ENCODE data around the gene CDK4. TPM values are rescaled to one million over a fixed set of nuclear protein-coding genes. Genes with fewer than 3 reads are reported as not detected.

CDK4 gene
- total RNA-seq, 4 donors from 2014 or later = 14.7 to 97.4 (median 28.8) TPM

DNA sequence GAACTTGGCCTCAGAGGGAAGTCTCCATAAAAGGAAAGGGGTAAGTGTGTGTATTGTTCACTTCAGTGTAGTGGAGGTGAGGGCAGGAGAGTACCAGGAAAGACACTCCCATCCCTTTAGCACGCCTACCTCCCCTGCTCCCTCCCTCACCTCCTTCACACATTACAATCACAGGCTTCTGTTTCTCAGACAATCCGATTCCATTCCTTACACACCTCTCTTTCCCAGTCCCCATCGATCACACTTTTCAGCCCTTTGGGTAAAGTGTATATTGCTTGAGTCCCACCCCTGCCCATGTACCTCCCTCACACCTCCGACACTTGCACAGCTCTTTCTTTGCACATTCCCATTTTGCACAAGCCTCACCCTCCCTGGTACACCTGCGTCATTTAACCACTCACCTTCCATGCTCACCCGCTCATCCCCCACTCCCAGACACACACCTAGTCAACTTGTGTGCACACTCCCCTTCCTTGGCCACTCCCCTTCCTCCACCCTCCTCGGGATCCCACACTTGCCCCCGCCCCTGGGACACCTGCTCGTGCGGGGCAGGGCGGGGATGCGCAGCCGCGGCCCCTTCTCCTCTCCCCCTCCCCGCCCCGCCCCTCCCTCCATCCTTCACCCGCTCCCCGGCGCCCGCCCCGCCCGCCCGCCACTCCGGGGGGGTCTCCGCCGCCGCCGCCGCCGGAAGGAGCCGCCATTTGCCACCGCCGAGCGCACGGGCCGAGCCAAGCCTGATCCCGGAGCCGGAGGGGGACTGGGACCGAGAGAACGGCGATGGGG lies 2.5 kb upstream of the CDK4 start, which contains the start of gene MARCHF9:
Gene MARCHF9 (plus strand): TSS at position 693 of the 783 bp plus-strand sequence. CDS start 426 bp downstream, outside the sequence.
- peaks cover 0 to 17% (median 0%) of the 10 kb centered on the region in 3 donors for H3K36me3 ChIP-seq
- peak; percentile 89 to 96 (median 93) for DNase-seq
- peak within 1 kb of the TSS; percentile 73 to 89 (median 80) for H3K4me3 ChIP-seq
- H3K27me3 ChIP-seq = no peaks in the 10 kb centered on the region
- TF ChIP-seq, protein P1, sequence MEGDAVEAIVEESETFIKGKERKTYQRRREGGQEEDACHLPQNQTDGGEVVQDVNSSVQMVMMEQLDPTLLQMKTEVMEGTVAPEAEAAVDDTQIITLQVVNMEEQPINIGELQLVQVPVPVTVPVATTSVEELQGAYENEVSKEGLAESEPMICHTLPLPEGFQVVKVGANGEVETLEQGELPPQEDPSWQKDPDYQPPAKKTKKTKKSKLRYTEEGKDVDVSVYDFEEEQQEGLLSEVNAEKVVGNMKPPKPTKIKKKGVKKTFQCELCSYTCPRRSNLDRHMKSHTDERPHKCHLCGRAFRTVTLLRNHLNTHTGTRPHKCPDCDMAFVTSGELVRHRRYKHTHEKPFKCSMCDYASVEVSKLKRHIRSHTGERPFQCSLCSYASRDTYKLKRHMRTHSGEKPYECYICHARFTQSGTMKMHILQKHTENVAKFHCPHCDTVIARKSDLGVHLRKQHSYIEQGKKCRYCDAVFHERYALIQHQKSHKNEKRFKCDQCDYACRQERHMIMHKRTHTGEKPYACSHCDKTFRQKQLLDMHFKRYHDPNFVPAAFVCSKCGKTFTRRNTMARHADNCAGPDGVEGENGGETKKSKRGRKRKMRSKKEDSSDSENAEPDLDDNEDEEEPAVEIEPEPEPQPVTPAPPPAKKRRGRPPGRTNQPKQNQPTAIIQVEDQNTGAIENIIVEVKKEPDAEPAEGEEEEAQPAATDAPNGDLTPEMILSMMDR (IDR thresholded peaks at IDR 0.05) = no peak
- TF ChIP-seq POLR2A (IDR thresholded peaks at IDR 0.05) = no peak
- H3K27ac ChIP-seq = peak within 1 kb of the TSS; percentile 65 to 90 (median 84)
- no peaks in the 10 kb centered on the region for H3K9me3 ChIP-seq
- H3K4me1 ChIP-seq = peaks cover 0 to 37% (median 4%) of the 10 kb centered on the region in 4 donors

DNA sequence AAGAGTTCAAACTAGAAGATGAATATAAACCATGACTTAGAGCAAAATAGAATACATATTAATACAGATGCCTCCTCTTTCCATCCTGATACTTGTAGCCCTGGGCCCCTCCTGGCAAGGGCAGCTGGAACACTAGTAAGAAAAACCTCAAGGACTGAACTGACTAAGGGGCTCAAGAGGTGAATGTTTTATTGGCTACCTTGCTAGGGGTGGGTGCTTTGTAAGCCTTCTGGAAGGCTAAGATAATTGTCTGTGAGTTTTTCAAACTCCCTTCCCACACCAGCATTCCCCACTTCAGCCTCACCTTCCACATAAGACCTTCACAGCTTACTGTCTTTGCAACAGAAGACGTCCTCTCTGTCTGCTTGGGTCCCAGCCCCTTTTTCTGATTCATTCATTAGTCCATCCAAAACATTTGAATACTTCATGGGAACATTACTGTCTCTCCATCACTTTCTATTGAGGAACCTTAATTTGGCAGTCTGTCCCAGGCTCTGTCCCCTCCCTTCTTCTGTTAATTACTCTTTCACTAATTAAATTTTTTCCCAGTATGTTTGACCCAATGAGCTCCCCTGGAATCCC lies 1.7 kb upstream of the CDK4 start:
- no peaks in the 10 kb centered on the region for H3K9me3 ChIP-seq
- peaks cover 0 to 21% (median 0%) of the 10 kb centered on the region in 3 donors for H3K36me3 ChIP-seq
- no peak for DNase-seq
- no peaks in the 10 kb centered on the region for H3K27me3 ChIP-seq
- TF ChIP-seq, protein P1 (IDR thresholded peaks at IDR 0.05) = no peak
- TF ChIP-seq POLR2A (IDR thresholded peaks at IDR 0.05) = no peak
- H3K4me3 ChIP-seq = no peak overlapping the region
- peaks cover 0 to 37% (median 4%) of the 10 kb centered on the region in 4 donors for H3K4me1 ChIP-seq
- peak overlapping the region in 3 of 4 donors; percentile 65 to 90 (median 88) for H3K27ac ChIP-seq

DNA sequence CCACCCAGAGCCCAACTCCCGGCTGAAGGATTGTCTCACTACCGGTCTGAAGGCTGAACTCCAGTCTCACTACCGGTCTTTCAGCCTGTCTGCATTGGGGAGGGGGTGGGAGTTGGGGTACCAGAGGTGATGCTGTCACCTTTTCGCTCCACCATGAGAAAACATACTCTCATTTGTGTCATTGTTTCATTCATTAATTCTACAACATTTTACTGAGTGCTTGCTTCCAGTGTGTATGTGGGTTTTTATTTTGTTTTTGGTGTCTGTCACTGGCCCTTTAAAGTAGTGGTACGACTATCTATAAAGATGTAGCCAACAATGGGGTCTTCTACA lies 524 bp upstream of the CDK4 start:
- DNase-seq = no peak
- no peak for TF ChIP-seq POLR2A (IDR thresholded peaks at IDR 0.05)
- Histone ChIP-seq H3K4me3 (peak overlapping the region in 3 of 4 donors; percentile 49 to 70 (median 67)), H3K27ac (peak overlapping the region; percentile 34 to 81 (median 57)), H3K4me1 (peaks cover 0 to 37% (median 4%) of the 10 kb centered on the region in 4 donors), H3K36me3 (peaks cover 0 to 21% (median 0%) of the 10 kb centered on the region in 3 donors), H3K27me3 (no peaks in the 10 kb centered on the region), H3K9me3 (no peaks in the 10 kb centered on the region)

DNA sequence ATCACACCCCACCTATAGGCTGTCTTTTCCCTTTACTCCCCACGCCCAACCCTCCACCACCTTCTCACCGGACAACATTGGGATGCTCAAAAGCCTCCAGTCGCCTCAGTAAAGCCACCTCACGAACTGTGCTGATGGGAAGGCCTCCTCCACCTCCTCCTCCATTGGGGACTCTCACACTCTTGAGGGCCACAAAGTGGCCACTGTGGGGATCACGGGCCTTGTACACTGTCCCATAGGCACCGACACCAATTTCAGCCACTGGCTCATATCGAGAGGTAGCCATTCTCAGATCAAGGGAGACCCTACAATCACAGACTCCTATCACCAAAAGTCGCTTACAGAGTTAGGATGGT lies 700 bp downstream of the CDK4 start:
- Histone ChIP-seq H3K27me3 (no peaks in the 10 kb centered on the region), H3K4me3 (peak overlapping the region; percentile 49 to 70 (median 60)), H3K36me3 (peaks cover 0 to 33% (median 0%) of the 10 kb centered on the region in 3 donors), H3K27ac (peak overlapping the region in 3 of 4 donors; percentile 69 to 81 (median 77)), H3K4me1 (peaks cover 0 to 31% (median under 1%) of the 10 kb centered on the region in 4 donors), H3K9me3 (no peaks in the 10 kb centered on the region)
- no peak for DNase-seq
- TF ChIP-seq POLR2A (IDR thresholded peaks at IDR 0.05) = no peak
- TF ChIP-seq, protein P1 (IDR thresholded peaks at IDR 0.05) = no peak

DNA sequence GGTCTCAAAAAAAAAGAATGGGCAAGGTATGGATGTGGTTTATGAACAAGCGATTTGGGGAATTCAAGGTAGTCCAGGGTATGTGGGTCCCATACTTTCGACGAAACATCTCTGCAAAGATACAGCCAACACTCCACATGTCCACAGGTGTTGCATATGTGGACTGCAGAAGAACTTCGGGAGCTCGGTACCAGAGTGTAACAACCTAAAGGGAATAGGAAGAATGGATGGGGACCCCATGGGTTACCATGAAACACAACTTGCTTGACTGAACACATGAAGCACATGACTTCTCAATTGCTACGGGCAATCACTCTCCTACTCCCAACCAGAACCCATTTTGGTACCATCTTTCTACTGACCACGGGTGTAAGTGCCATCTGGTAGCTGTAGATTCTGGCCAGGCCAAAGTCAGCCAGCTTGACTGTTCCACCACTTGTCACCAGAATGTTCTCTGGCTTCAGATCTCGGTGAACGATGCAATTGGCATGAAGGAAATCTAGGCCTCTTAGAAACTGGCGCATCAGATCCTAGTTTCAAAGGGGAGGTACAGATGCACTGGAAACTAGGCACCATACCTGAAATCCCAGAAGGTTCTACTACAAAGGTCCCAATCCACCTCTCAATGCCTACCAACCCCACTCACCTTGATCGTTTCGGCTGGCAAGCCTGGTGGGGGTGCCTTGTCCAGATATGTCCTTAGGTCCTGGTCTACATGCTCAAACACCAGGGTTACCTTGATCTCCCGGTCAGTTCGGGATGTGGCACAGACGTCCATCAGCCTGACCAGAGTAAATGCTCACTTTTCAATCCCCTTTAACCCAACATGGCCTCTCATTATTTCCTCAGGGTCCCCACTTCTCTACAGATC lies 1.3 kb downstream of the CDK4 start:
- Histone ChIP-seq H3K27me3 (no peaks in the 10 kb centered on the region), H3K9me3 (no peaks in the 10 kb centered on the region), H3K4me3 (peak overlapping the region; percentile 49 to 70 (median 60)), H3K27ac (peak overlapping the region in 1 of 4 donors; percentile 81), H3K4me1 (peaks cover 0 to 26% (median 0%) of the 10 kb centered on the region in 4 donors), H3K36me3 (peaks cover 0 to 33% (median 0%) of the 10 kb centered on the region in 3 donors)
- DNase-seq = no peak
- TF ChIP-seq, protein P1 (IDR thresholded peaks at IDR 0.05) = no peak
- TF ChIP-seq POLR2A (IDR thresholded peaks at IDR 0.05) = no peak

Data from Peyer's patch (tissue), 4 donors.